HT-29 (cell line): ENCODE measurements around the gene PTBP1. TPM values are rescaled to one million over a fixed set of nuclear protein-coding genes. Genes with fewer than 3 reads are reported as not detected.
A peak's percentile ranks its signal among the peaks of the same experiment; 100 is the strongest.
"Not testable (repeated sequence)": the region's sequence is repeated elsewhere in the genome, so short reads cannot be mapped to it uniquely, and the experiment has no call there.

Experiments used
- DNase-seq: peaks from one replicate; pipeline ENCODE4 v3.0.0-alpha.2; 2015; ENCODE audit warnings: low spot score
- total RNA-seq: library from RNA; depleted of rRNA; stranded (reverse); fragments of >200 nt; shearing (Covaris generic); gene quantifications from 2 replicates; pipeline ENCODE4 v1.2.3, GENCODE V29; 2014

The PTBP1 gene
- total RNA-seq, 1 experiment from 2014 or later: 599 TPM

DNA sequence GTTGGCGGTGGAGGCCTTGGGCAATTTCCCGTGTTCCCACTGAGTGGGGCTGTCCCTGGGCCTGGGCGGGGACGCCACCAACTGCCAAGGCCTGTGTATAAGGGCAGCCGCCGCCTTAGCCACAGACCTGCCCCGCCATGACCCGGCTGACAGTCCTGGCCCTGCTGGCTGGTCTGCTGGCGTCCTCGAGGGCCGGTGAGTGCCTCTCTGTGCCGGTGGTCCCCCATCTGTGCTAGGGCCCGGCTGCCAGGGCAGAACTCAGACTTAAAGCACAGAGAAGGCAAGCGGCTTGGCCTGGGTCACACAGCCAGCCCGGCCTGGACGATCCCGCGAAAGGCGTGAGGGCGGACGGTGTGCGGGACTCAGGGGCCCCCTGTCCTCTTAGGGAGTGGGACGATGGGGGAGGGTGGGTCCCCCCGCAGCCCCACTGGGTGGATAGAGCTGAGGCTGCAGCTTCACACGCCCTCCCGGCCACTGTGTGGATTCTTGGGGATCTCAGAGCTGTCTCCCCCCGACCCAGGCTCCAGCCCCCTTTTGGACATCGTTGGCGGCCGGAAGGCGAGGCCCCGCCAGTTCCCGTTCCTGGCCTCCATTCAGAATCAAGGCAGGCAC lies 30.6 kb downstream of the PTBP1 start, which contains the start of gene AZU1:
Gene AZU1 (plus strand): TSS at position 128 of the 612 bp plus-strand sequence. CDS start 10 bp downstream, at position 138.
- no peak for DNase-seq

DNA sequence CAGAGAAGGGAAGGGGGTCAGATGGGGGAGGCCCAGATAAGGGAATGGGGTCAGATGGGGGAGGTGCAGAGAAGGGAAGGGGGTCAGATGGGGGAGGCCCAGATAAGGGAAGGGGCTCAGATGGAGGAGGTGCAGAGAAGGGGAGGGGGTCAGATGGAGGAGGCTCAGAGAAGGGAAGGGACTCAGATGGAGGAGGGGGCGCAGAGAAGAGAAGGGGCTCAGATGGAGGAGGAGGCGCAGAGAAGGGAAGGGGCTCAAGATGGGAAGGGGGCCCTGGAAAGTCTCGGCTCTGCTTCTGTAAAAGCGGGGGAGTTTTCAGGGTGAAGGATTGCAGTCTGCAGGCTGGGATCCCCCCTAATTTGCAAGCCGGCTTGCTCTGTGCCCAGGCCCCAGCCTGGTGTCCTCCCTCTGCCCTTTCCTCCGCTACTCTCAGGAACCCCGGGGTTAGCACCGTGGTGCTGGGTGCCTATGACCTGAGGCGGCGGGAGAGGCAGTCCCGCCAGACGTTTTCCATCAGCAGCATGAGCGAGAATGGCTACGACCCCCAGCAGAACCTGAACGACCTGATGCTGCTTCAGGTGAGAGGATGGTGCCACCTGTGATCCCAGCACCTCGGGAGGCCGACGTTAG lies 32.0 kb downstream of the PTBP1 start:
- no peak for DNase-seq

DNA sequence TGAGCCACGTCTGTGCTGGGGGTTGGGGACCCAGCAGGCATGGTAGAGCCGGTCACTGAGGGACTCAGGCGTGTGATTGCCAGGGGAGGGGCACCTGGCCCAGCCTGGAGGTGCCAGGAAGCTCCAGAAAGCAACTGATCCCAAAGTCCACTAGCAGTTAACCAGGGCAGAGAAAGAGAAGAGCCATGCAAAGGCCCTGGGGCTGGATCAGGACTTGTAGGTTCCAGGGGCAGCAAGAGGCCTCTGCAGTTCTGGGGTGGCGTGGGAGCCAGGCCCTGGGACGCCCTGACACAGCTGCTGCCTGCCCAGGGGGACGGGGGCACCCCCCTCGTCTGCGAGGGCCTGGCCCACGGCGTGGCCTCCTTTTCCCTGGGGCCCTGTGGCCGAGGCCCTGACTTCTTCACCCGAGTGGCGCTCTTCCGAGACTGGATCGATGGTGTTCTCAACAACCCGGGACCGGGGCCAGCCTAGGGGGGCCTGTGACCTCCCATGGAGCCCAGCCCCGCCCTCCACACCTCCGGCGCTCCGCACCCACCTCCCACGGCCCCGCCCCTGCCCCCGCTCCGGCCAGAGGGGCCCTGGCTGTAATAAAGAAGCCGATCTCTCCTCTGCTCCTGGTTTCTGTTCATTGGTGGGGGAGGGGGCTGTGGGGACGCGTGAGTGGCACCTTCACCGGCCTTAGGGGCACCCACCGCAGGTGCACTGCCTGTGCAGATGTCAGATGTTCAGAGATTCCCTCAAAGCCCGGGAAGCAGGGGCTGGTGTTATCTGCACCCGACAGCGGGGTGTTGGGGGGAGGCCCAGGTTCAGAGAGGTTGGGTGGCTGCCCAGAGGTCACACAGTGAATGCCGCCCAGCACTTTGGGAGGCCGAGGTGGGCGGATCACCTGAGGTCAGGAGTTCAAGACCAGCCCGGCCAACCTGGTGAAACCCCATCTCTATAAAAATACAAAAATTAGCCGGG lies 34.4 kb downstream of the PTBP1 start:
- no peak for DNase-seq

DNA sequence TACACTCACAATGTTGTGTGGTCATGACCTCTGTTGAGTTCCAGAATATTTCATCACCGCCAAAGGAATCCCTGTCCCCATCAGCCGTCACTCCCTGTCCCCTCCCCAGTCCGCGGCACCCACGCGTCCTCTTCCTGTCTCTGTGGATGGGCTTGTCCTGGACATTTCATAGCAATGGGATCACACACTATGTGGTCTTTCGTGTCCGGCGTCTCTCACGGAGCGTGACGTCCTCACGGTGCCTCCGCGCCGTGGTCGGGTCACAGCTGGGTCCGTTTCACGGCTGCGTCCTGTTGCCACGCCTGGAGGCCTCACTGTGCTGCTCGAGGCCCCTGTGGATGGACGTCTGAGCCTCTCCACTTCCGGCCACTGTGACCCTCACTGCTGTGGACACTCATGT lies 37.0 kb downstream of the PTBP1 start:
- DNase-seq: no peak

DNA sequence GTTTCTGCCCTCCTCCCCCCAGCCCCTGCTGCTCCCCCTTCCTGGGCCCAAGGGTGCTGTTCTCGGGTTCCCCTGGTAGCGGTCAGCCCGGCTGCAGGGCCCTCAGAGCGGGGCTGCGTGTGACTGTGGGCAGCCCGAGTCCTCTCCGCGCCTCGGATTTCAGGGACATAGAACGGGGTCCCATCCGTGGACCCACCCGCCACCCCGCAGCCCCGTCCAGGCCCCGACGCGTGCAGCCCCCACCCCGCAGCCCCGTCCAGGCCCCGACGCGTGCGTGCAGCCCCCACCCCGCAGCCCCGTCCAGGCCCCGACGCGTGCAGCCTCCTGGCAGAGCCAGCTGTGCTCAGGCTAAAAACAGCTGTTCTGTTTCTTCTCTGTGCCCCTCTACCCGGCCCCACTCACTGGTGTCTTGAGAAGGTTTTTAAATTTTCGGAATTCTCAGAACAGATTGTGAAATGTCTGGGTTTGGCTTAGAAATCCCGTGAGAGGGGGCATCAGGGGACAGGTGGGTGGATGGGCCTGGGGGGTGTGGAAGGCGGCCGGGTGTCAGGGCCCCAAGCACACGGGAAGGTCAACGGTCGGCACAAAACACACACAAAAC lies 38.1 kb downstream of the PTBP1 start:
- no peak for DNase-seq

DNA sequence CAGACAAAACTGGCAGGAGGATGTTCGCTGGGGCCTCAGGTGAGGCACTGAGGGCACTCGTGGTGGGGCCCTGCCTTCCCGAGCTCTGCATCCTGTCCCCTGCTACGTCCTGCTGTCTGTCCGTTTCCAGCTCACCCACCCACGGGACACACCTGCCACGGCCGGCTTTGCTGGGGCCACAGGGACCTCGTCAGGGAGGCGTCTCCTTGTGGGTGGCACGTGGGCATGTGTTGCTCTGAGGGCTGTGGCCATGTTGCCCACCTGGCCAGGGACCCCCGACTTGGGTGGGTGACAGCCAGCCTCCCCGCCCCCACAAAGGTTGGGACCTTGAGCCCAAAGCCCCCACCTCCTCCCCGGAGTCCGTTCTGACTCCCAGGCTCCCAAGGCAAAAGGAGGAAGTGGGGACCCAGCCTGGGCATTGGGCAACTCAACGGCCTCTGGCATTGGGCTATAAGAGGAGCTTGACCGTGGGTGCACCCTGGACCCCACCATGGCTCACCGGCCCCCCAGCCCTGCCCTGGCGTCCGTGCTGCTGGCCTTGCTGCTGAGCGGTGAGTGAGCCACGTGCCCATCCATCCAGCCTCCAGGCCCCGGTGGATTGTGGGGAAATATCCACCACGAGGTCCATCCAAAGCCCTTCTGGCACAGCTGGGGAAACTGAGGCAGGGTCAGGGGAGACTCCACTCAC lies 43.4 kb downstream of the PTBP1 start, which contains the start of gene PRTN3:
Gene PRTN3 (plus strand): TSS at position 481 of the 688 bp plus-strand sequence. CDS start 10 bp downstream, at position 491.
- no peak for DNase-seq

DNA sequence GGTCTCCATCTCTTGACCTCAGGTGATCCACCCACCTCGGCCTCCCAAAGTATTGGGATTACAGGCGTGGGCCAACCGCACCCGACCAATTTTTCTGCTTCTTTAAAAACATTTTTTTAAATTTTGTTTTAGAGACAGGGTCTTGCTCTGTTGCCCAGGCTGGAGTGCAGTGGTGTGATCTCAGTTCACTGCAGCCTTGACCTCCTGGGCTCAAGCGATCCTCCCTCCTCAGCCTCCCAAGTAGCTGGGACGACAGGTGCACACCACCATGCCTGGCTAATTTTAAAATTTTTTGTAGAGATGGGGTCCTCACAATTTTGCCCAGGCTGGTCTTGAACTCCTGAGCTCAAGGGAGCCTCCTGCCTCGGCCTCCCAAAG lies 45.5 kb downstream of the PTBP1 start:
- DNase-seq: not testable (repeated sequence)

DNA sequence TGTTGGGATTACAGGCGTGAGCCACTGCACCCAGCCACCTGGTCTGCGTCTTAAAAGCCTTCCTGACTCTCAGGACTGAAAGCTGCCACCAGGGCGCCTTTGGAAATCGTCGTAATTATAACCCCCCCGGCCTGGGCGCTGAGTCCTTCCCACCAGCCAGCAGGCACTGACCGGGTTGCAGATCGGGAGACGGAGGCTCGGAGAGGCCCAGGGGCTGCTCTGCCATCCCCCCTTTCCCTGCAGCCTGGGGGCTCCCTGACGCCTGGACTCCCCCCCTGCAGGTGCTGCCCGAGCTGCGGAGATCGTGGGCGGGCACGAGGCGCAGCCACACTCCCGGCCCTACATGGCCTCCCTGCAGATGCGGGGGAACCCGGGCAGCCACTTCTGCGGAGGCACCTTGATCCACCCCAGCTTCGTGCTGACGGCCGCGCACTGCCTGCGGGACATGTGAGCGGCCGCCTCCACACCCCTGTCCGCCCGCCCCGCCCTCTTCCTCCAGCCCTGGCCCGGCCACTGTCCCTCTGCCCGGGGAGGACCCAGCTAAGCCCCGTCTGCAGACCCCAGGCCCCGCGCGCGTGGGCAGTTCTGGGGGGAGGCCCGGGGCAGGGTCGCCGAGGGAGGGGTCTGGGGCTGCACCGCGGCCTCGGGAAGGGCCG lies 46.1 kb downstream of the PTBP1 start:
- DNase-seq: peak; percentile 21

DNA sequence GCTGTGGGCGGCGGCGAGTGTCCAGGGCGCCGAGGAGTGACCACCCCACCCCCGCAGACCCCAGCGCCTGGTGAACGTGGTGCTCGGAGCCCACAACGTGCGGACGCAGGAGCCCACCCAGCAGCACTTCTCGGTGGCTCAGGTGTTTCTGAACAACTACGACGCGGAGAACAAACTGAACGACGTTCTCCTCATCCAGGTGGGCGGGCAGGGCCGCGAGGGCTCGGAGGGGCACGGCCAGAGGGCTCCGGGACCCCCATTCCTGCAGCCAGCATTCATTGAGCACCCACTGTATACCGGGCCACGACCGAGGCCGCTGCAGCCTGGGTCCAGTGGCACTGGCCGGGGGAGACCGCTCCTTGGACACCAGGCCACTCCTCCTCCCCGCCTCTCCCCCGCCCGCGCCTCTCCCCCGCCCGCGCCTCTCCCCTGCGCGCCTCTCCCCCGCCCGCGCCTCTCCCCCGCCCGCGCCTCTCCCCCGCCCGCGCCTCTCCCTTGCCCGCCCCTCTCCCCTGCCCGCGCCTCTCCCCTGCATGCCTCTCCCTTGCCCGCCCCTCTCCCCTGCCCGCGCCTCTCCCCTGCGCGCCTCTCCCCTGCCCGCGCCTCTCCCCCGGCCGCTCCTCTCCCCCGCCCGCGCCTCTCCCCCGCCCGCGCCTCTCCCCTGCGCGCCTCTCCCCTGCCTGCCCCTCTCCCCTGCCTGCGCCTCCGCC lies 46.7 kb downstream of the PTBP1 start:
- DNase-seq: no peak

DNA sequence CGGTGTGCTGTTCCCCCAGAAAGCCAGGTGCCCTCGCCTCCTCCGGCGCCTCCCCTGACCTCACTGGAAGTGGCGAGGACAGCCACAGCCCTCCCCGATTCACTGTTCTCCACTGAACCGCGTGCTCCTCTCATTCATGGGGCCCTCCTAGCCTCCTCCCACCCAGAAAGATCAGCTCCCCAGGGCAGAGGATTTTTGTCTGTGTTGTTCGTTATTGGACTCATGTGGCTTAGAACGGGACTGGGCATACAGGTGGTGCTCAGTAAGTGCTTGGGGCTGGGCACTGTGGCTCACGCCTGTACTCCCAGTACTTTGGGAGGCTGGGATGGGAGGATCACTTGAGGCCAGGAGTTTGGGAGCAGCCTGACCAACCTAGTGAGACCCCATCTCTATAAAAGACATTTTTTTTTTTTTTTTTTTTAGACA lies 47.3 kb downstream of the PTBP1 start:
- DNase-seq: no peak

DNA sequence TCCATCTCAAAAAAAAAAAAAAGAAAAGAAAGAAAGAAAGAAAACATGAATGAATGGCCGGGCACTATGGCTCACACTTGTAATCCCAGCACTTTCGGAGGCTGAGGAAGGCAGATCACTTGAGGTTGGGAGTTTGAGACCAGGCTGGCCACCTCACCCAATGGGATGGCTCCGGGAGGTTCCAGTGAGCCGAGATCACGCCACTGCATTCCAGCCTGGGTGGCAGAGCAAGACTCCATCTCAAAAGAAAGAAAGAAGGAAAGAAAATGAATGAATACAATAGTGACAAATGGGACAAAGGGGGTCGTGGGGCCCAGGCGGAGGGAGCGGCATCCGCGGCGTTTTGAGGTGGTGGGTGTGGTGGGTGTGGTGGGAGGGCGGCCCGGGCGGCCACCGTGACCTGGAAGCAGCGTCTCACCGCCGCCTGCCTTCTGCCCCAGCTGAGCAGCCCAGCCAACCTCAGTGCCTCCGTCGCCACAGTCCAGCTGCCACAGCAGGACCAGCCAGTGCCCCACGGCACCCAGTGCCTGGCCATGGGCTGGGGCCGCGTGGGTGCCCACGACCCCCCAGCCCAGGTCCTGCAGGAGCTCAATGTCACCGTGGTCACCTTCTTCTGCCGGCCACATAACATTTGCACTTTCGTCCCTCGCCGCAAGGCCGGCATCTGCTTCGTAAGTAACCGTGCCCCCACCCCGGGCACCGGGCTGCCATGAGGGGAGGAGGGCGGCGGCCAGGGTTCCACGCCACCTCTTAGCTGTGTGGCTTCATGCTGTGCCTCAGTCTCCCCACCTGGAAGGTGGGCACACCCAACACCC lies 48.7 kb downstream of the PTBP1 start:
- DNase-seq: no peak

DNA sequence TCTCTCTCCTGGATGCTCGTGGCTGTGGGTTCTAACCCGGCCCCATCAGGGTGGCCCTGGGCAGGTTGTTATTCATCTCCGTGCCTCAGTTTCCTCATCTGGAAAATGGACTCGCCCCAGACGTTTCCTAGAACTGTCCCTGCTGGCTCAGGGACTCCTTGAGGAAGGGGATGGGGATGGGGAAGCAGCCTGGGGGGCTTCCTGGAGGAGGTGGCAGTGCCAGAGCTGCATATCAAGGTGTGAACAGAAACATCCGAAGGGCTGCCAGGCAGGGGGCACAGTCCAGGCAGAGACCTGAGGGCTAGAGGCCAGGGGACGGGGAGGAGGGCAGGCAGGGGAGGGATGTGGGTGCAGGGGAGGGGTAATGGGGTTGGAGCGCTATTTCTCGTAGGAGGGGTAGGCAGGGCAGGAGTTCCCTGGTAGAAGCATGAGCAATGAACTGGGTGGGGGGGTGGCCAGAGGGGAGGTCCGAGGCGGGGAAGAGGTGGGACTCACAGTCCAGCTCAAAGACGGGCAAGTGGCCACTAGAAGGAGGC lies 51.2 kb downstream of the PTBP1 start:
- DNase-seq: no peak

DNA sequence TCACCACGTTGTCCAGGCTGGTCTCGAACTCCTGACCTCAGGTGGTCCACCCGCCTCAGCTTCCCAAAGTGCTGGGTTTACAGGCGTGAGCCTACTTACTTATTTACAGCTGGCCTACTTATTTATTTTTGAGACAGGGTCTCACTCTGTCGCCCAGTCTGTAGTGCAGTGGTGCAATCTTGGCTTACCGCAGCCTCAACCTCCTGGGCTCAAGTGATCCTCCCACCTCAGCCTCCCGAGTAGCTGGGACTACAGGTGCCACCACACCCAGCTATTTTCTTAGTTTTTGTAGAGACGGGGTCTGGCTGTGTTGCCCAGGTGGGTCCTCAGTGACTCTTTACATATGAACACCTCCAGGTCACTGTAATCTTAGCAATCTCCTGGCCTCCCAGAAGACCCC lies 51.9 kb downstream of the PTBP1 start:
- not testable (repeated sequence) for DNase-seq

DNA sequence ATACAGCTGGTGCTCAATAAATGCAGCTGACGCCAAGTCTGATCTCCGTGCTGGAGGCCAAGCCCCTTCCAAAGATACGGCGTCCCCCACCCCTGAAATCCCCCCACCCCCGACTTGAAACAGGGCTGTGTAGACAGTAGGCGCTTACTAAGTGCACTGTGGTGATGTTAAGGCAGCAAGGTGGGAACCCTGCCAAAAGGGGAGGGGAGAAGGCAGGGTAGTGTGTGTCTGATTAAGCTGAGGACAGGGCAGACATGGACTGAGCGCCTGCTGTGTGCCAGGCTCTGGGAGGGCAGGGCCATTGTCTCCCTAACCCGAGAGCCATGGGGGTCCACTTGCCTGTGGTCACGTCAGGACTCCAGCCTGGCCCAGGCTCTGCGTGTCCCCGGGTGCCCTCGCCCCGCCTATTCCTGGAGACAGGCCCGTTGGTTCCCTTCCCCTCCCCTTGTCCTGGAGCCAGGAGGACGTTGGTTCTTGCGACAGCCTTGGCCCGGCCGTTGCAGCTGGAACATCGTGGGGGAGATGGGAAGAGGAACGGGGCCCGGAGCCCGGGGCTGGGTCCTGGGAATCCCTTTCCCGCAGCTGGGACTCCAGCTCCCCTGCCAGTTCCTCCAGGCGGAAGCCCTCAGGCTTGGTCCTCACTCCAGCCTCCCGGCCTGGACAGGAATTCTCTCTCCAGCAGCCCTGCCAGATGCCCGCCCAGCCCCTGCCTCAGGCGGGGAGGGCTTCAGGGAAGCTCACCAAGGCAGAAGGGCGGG lies 53.1 kb downstream of the PTBP1 start:
- peak; percentile 32 for DNase-seq

DNA sequence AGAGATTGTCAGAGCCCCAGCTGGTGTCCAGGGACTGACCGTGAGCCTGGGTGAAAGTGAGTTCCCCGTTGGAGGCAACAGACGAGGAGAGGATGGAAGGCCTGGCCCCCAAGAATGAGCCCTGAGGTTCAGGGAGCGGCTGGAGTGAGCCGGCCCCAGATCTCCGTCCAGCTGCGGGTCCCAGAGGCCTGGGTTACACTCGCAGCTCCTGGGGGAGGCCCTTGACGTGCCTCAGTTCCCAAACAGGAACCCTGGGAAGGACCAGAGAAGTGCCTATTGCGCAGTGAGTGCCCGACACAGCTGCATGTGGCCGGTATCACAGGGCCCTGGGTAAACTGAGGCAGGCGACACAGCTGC lies 53.7 kb downstream of the PTBP1 start:
- DNase-seq: no peak

DNA sequence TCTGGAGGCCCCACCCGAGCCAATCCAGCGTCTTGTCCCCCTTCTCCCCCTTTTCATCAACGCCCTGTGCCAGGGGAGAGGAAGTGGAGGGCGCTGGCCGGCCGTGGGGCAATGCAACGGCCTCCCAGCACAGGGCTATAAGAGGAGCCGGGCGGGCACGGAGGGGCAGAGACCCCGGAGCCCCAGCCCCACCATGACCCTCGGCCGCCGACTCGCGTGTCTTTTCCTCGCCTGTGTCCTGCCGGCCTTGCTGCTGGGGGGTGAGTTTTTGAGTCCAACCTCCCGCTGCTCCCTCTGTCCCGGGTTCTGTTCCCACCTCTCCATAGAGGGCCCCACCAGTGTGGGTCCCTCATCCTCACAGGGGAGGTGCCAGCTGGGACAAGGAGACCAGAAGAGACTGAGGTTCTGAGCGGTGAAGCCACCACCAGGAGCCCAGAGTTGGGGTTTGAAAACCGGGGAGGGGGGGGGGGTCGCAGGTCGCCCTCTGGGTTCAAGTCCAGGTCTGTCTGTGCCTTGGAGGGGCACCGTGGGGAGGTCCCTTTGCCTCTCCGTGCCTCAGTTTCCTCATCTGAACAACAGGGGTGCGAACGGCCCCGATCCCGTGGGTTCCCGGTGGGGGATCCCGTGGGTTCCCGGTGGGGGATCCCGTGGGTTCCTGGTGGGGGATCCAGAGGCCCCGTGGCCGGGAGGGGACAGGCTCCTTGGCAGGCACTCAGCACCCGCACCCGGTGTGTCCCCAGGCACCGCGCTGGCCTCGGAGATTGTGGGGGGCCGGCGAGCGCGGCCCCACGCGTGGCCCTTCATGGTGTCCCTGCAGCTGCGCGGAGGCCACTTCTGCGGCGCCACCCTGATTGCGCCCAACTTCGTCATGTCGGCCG lies 55.1 kb downstream of the PTBP1 start, which contains the start of gene ELANE:
Gene ELANE (plus strand): TSS at position 168 of the 878 bp plus-strand sequence. CDS start 26 bp downstream, at position 194.
- DNase-seq: no peak

DNA sequence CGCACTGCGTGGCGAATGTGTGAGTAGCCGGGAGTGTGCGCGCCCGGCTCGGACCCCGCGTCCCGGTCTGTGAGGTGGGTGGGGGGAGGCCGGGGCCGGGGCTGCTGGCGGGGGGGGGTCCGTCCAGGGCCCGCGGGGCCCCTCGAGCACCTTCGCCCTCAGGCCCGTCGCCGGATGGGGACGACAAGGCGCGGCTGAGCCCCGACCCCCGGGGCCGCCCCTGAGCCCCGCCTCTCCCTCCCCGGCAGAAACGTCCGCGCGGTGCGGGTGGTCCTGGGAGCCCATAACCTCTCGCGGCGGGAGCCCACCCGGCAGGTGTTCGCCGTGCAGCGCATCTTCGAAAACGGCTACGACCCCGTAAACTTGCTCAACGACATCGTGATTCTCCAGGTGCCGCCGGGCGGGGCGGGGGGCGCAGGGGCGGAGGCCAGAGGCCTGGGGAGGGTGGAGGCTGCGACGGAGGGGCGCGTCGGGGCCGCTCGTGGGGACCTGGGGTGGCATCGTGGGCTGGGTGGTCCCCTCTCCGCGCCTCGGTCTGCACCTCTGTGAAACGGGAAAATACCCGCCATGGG lies 55.8 kb downstream of the PTBP1 start:
- DNase-seq: no peak
